Measurements from ENCODE around the gene RSPO4. TPM values are rescaled to one million over a fixed set of nuclear protein-coding genes. Genes with fewer than 3 reads are reported as not detected.
A peak's percentile ranks its signal among the peaks of the same experiment; 100 is the strongest.

The RSPO4 gene
- total RNA-seq, 1 donor from 2014 or later: 1.2 TPM

DNA sequence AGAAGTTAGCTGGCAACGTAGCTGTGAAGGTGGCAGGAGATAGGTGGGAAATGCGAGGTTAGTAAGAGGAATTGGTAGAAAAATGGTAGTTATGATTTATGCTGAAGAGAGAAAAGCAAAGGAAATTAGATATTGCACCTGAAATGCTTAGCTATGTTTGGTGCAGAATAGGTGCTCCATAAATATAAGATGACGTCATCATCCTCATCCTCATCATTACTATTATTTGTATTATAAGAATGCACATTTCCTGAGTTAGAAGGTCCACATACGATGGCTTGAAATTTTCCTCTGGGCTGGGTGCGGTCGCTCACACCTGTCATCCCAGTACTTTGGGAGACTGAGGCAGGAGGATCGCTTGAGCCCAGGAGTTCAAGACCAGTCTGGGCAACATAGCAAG, 46.5 kb downstream of the RSPO4 start:
- H3K4me3 ChIP-seq (ENCODE audit: low read depth, low read length): no peak overlapping the region
- no peak for DNase-seq (ENCODE audit: low read depth)
- TF ChIP-seq, protein P1, sequence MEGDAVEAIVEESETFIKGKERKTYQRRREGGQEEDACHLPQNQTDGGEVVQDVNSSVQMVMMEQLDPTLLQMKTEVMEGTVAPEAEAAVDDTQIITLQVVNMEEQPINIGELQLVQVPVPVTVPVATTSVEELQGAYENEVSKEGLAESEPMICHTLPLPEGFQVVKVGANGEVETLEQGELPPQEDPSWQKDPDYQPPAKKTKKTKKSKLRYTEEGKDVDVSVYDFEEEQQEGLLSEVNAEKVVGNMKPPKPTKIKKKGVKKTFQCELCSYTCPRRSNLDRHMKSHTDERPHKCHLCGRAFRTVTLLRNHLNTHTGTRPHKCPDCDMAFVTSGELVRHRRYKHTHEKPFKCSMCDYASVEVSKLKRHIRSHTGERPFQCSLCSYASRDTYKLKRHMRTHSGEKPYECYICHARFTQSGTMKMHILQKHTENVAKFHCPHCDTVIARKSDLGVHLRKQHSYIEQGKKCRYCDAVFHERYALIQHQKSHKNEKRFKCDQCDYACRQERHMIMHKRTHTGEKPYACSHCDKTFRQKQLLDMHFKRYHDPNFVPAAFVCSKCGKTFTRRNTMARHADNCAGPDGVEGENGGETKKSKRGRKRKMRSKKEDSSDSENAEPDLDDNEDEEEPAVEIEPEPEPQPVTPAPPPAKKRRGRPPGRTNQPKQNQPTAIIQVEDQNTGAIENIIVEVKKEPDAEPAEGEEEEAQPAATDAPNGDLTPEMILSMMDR (conservative IDR thresholded peaks at IDR 0.05; ENCODE audit: low read depth, low read length): no peak

DNA sequence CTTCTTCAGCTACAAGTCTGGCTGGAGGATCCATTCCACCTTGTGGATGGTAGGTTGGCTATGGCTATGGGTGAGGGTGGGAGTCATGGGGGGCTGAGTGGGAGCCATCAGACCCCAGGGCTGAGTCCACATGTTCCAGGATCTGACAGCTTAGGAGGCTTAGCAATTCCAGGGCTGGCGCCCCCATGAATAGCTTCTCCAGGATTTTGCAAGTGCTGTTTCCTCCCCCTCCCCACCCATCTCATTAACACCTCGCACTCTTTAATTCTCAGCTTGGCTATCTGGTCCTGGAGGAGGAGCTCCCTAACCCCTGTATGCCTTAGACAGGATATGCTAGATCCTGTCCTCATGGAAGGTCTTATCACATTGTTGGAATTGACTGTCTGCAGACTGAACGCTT, 47.0 kb downstream of the RSPO4 start:
- DNase-seq (ENCODE audit: low read depth): no peak
- TF ChIP-seq, protein P1 (conservative IDR thresholded peaks at IDR 0.05; ENCODE audit: low read depth, low read length): no peak
- no peak overlapping the region for H3K4me3 ChIP-seq (ENCODE audit: low read depth, low read length)

DNA sequence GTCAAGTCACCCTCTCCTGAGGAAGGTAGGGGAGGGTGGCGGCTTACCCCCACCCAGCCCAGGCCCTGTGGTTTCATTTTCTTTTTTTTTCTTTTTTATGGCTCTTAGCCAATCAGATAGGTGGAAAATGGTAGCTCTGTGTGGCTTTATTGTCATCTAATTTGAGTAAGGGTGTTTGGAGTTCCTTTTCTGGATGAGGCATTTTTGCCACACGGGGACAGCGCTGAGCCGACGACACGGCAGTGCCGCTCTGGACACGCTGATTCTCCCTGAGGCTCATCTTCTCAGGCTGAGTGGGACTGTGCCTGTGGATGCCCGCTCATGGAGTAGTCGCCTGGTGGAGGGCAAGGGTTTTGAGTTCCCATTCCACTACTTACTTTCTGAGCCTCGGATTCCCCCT, 48.4 kb downstream of the RSPO4 start:
- TF ChIP-seq, protein P1 (conservative IDR thresholded peaks at IDR 0.05; ENCODE audit: low read depth, low read length): peak; percentile 58
- no peak overlapping the region for H3K4me3 ChIP-seq (ENCODE audit: low read depth, low read length)
- DNase-seq (ENCODE audit: low read depth): no peak

- DNase-seq (ENCODE audit: low read depth): no peak
- TF ChIP-seq, protein P1 (conservative IDR thresholded peaks at IDR 0.05; ENCODE audit: low read depth, low read length): no peak
- H3K4me3 ChIP-seq (ENCODE audit: low read depth, low read length): no peak overlapping the region
These were observed 49.8 kb downstream of the RSPO4 start for GRCh38 chr20:952196-952795.

GRCh38 chr20:951384-952169, 50.5 kb downstream of the RSPO4 start:
- H3K4me3 ChIP-seq (ENCODE audit: low read depth, low read length): no peak overlapping the region
- TF ChIP-seq, protein P1 (conservative IDR thresholded peaks at IDR 0.05; ENCODE audit: low read depth, low read length): no peak
- no peak for DNase-seq (ENCODE audit: low read depth)

GRCh38 chr20:949717-950116, 52.4 kb downstream of the RSPO4 start:
- TF ChIP-seq, protein P1 (conservative IDR thresholded peaks at IDR 0.05; ENCODE audit: low read depth, low read length): no peak
- no peak for DNase-seq (ENCODE audit: low read depth)
- H3K4me3 ChIP-seq (ENCODE audit: low read depth, low read length): no peak overlapping the region

Data from epithelial cell of proximal tubule (primary cell).